Measurements from ENCODE around the gene CBLN2. TPM values are rescaled to one million over a fixed set of nuclear protein-coding genes. Genes with fewer than 3 reads are reported as not detected.

CBLN2 gene
- total and polyA plus RNA-seq, 2 of the 13 experiments (the other 11 are each of a cell fraction or from before 2014, with no cell fraction given) = not detected

GRCh38 chr18:72572896-72573295, 28.8 kb upstream of the CBLN2 start:
- Histone ChIP-seq H3K36me3 (replicated peaks in 1 of 2; ENCODE audit: control insufficient read depth in 1 of 2, insufficient read depth in 2 of 2, low read length in 2 of 2) (no peaks in the 10 kb centered on the region), H4K20me1 (ENCODE audit: insufficient read depth, low read length) (no peaks in the 10 kb centered on the region), H3K27ac (ENCODE audit: extremely low read length, insufficient read depth, low read length) (no peak overlapping the region), H3K9ac (ENCODE audit: insufficient read depth, low read depth, low read length) (no peak overlapping the region), H3K4me2 (ENCODE audit: low read depth, low read length) (no peak overlapping the region), H3K27me3 (ENCODE audit: control insufficient read depth in 1 of 2, insufficient read depth in 2 of 2, low read length in 2 of 2) (no peaks in the 10 kb centered on the region; a peak in 1 of 5 replicates), H3K4me3 (replicated peaks in 1 of 3; ENCODE audit: insufficient read depth in 1 of 3, low read depth in 2 of 3, low read length in 3 of 3) (no peak overlapping the region), H3K79me2 (ENCODE audit: insufficient read depth, low read length) (no peaks in the 10 kb centered on the region), H2AFZ (ENCODE audit: low read length) (no peak overlapping the region), H3K4me1 (ENCODE audit: insufficient read depth, low read length) (no peaks in the 10 kb centered on the region), H3K9me3 (ENCODE audit: low read length) (no peaks in the 10 kb centered on the region)
- no TSS peak for BruUV-seq (replicated peaks)
- intact Hi-C loops (cut with micrococcal nuclease; ENCODE audit: unreplicated experiment) (no loop called here), in situ Hi-C loops (cut with HindIII; ENCODE audit: extremely low pct_ligation_motif_present, low pct_unique_long_range_greater_than_20kb) (no loop called here)
- TF ChIP-seq DZIP1 (CRISPR knock-in tag; IDR thresholded peaks at IDR 0.05) (no peak), ZNF33A (CRISPR knock-in tag; IDR thresholded peaks at IDR 0.05; ENCODE audit: borderline replicate concordance) (no peak), ZFP37 (CRISPR knock-in tag; IDR thresholded peaks at IDR 0.05; ENCODE audit: borderline replicate concordance) (no peak), KLF16 (CRISPR knock-in tag; IDR thresholded peaks at IDR 0.05) (no peak), HNRNPK (IDR thresholded peaks at IDR 0.05; ENCODE audit: low read depth, low read length, poor library complexity, severe bottlenecking) (no peak), ZNF260 (CRISPR knock-in tag; IDR thresholded peaks at IDR 0.05; ENCODE audit: borderline replicate concordance, low read depth) (no peak), HOMEZ (CRISPR knock-in tag; IDR thresholded peaks at IDR 0.05; ENCODE audit: low read depth) (no peak)
- no peak for ATAC-seq
- no peak for DNase-seq (ENCODE audit: low spot score)
- 5% methylated on average over 2 of the region's 2 CpGs for WGBS (ENCODE audit: low lambda C conversion rate)
- CTCF ChIA-PET (ENCODE audit: low intra/inter-chr PET ratio, low total read pairs) = no interaction called here
- POLR2A ChIA-PET = no interaction called here
- no peak for FAIRE-seq
